IMR-90 (cell line): ENCODE data around the gene DYNC2H1. TPM values are rescaled to one million over a fixed set of nuclear protein-coding genes. Genes with fewer than 3 reads are reported as not detected.

Experiments used
- ATAC-seq: fragments of 200-7000 bp; cut with Tn5 transposase; 2 replicates; pipeline ENCODE4 v1.9.1; 2020; ENCODE audit warnings: low read depth, mild to moderate bottlenecking, moderate library complexity
- BruUV-seq: library from RNA; stranded (reverse); fragments of 400-500 nt; replicated peaks from 2 replicates; lab custom pipeline; 2021; lab: Mats Ljungman, UMichigan
- CTCF ChIA-PET: fragments of 300-600 bp; formaldehyde crosslinking; extraction: SDS; loops from one replicate; lab custom pipeline; 2021; ENCODE audit warnings: antibody characterized with exemption; lab: Yijun Ruan, JAX
- POLR2A ChIA-PET: fragments of 300-600 bp; sonication (Branson Sonifier 250); formaldehyde crosslinking; loops from one replicate; lab custom pipeline; 2022; ENCODE audit warnings: antibody characterized with exemption; ENCODE audit not compliant: unreplicated experiment; lab: Charles Lee
- DNase-seq: peaks from one replicate; pipeline ENCODE4 v3.0.0; 2013
- H2AFZ ChIP-seq: replicated peaks from 2 replicates; pipeline ENCODE3; 2013; ENCODE audit warnings: low read length, mild to moderate bottlenecking; ENCODE audit not compliant: poor library complexity
- H2AK5ac ChIP-seq: 2 replicates; pipeline ENCODE4 v1.6.1; 2013; ENCODE audit warnings: low read depth, low read length, inconsistent platforms
- H2AK9ac ChIP-seq: replicated peaks from 2 replicates; pipeline ENCODE3; 2013; ENCODE audit warnings: mild to moderate bottlenecking, low read depth, low read length, moderate library complexity; ENCODE audit not compliant: poor library complexity
- H2BK120ac ChIP-seq: 2 replicates; pipeline ENCODE4 v1.6.1; 2013; ENCODE audit warnings: low read depth, low read length, inconsistent platforms
- H2BK15ac ChIP-seq: 3 replicates; pipeline ENCODE4 v1.6.1; 2013; ENCODE audit warnings: low read depth, low read length, inconsistent platforms
- H2BK20ac ChIP-seq: 2 replicates; pipeline ENCODE4 v1.6.1; 2013; ENCODE audit warnings: low read depth, mild to moderate bottlenecking, inconsistent platforms, low read length, moderate library complexity
- H2BK5ac ChIP-seq: 2 replicates; pipeline ENCODE4 v1.6.1; 2013; ENCODE audit warnings: mild to moderate bottlenecking, low read depth, low read length, inconsistent platforms; ENCODE audit not compliant: poor library complexity, severe bottlenecking
- H3K14ac ChIP-seq: replicated peaks from 2 replicates; pipeline ENCODE4 v1.6.1; 2013; ENCODE audit warnings: low read depth, low read length, inconsistent platforms
- H3K18ac ChIP-seq: 2 replicates; pipeline ENCODE4 v1.6.1; 2013; ENCODE audit warnings: low read depth, low read length, control low read depth
- H3K23ac ChIP-seq: 2 replicates; pipeline ENCODE4 v1.6.1; 2013; ENCODE audit warnings: low read depth, low read length, inconsistent platforms
- H3K27ac ChIP-seq: 2 replicates; pipeline ENCODE4 v1.5.1; 2013; ENCODE audit warnings: mild to moderate bottlenecking, control low read depth, low read length; ENCODE audit not compliant: insufficient read depth
- H3K27me3 ChIP-seq: 2 replicates; pipeline ENCODE4 v1.6.1; 2013; ENCODE audit warnings: low read length; ENCODE audit not compliant: control insufficient read depth, insufficient read depth
- H3K36me3 ChIP-seq: 2 replicates; pipeline ENCODE4 v1.6.1; 2013; ENCODE audit warnings: low read length, mixed read lengths; ENCODE audit not compliant: control insufficient read depth, insufficient read depth
- H3K4ac ChIP-seq: 2 replicates; pipeline ENCODE4 v1.6.1; 2013; ENCODE audit warnings: low read depth, low read length, inconsistent platforms
- H3K4me1 ChIP-seq: 2 replicates; pipeline ENCODE4 v1.6.1; 2013; ENCODE audit warnings: low read length, mixed read lengths; ENCODE audit not compliant: control insufficient read depth, insufficient read depth
- H3K4me2 ChIP-seq: 2 replicates; pipeline ENCODE4 v1.6.1; 2013; ENCODE audit warnings: low read depth, mild to moderate bottlenecking, control low read depth, low read length, moderate library complexity
- H3K4me3 ChIP-seq: 2 replicates; pipeline ENCODE4 v1.5.1; 2013; ENCODE audit warnings: low read depth, mild to moderate bottlenecking, control low read depth, low read length, moderate library complexity; ENCODE audit not compliant: insufficient read depth
- H3K56ac ChIP-seq: 2 replicates; pipeline ENCODE4 v1.6.1; 2013; ENCODE audit warnings: low read length, inconsistent platforms; ENCODE audit not compliant: insufficient read depth; ENCODE audit errors: extremely low read depth
- H3K79me1 ChIP-seq, 2 experiments: 2 replicates each; pipeline ENCODE4 v1.6.1; 2013; ENCODE audit warnings: low read length in 2 of 2, inconsistent platforms in 1 of 2, low read depth in 1 of 2
- H3K9ac ChIP-seq: 2 replicates; pipeline ENCODE4 v1.6.1; 2013; ENCODE audit warnings: low read depth, low read length, control low read depth
- H3K9me1 ChIP-seq: 2 replicates; pipeline ENCODE4 v1.6.1; 2013; ENCODE audit warnings: low read length, inconsistent platforms; ENCODE audit not compliant: insufficient read depth
- H3K9me3 ChIP-seq: 2 replicates; pipeline ENCODE4 v1.6.1; 2013; ENCODE audit warnings: low read length; ENCODE audit not compliant: control insufficient read depth, insufficient read depth
- H4K20me1 ChIP-seq: 2 replicates; pipeline ENCODE4 v1.6.1; 2013; ENCODE audit warnings: low read length, inconsistent platforms; ENCODE audit not compliant: insufficient read depth
- H4K5ac ChIP-seq: 2 replicates; pipeline ENCODE4 v1.6.1; 2013; ENCODE audit warnings: mild to moderate bottlenecking, low read depth, low read length, control low read depth
- H4K8ac ChIP-seq, 2 experiments: 2 replicates each; pipeline ENCODE4 v1.6.1; 2013; ENCODE audit warnings: low read depth in 2 of 2, low read length in 2 of 2, control low read depth in 1 of 2, inconsistent platforms in 1 of 2
- H4K91ac ChIP-seq: 2 replicates; pipeline ENCODE4 v1.6.1; 2013; ENCODE audit warnings: low read depth, low read length, inconsistent platforms; ENCODE audit not compliant: insufficient read depth
- BHLHE40 ChIP-seq: fragments of 150-350 bp; IDR thresholded peaks from 2 replicates; pipeline ENCODE4 v1.6.1; 2016; ENCODE audit warnings: mild to moderate bottlenecking, low read depth, low read length
- CEBPB ChIP-seq: IDR thresholded peaks from 2 replicates; pipeline ENCODE4 v1.6.1; 2012; ENCODE audit warnings: low read depth, low read length, improper control_type of control experiment
- ELK1 ChIP-seq: fragments of 150-350 bp; IDR thresholded peaks from 2 replicates; pipeline ENCODE4 v1.6.1; 2016; ENCODE audit warnings: low read depth, mild to moderate bottlenecking, low read length, moderate library complexity, borderline replicate concordance
- FOS ChIP-seq: fragments of 150-350 bp; IDR thresholded peaks from 2 replicates; pipeline ENCODE4 v1.6.1; 2016; ENCODE audit warnings: low read depth, low read length
- MAFK ChIP-seq: IDR thresholded peaks from 2 replicates; pipeline ENCODE4 v1.6.1; 2012; ENCODE audit warnings: low read depth, low read length, improper control_type of control experiment
- MAZ ChIP-seq: IDR thresholded peaks from 2 replicates; pipeline ENCODE4 v1.6.1; 2012; ENCODE audit warnings: low read depth, mild to moderate bottlenecking, low read length, improper control_type of control experiment, moderate library complexity, borderline replicate concordance
- MXI1 ChIP-seq: IDR thresholded peaks from 2 replicates; pipeline ENCODE4 v1.6.1; 2012; ENCODE audit warnings: low read depth, mild to moderate bottlenecking, low read length, moderate library complexity, borderline replicate concordance
- RAD21 ChIP-seq: IDR thresholded peaks from 2 replicates; pipeline ENCODE4 v1.6.1; 2012; ENCODE audit warnings: low read length, improper control_type of control experiment
- RCOR1 ChIP-seq: IDR thresholded peaks from 2 replicates; pipeline ENCODE4 v1.6.1; 2012; ENCODE audit warnings: mild to moderate bottlenecking, low read length, improper control_type of control experiment; ENCODE audit not compliant: insufficient replicate concordance
- RFX5 ChIP-seq: IDR thresholded peaks from 2 replicates; pipeline ENCODE4 v1.8.0; 2012; ENCODE audit warnings: low read depth, mild to moderate bottlenecking, low read length, moderate library complexity
- USF2 ChIP-seq: fragments of 150-350 bp; IDR thresholded peaks from 2 replicates; pipeline ENCODE4 v1.6.1; 2017; ENCODE audit warnings: mild to moderate bottlenecking, antibody characterized with exemption, low read length, low read depth
- WGBS, 2 experiments: methylation state at CpG; one replicate each; pipeline versions ENCODE4 v1.1.5 to v1.1.7; 2013; ENCODE audit warnings: missing lambda C conversion rate in 2 of 2; ENCODE audit not compliant: insufficient read length in 1 of 2; ENCODE audit errors: extremely low coverage in 2 of 2; 5-methylcytosine and 5-hydroxymethylcytosine counted together
- dilution Hi-C: fragments of 300-500 bp; cut with HindIII; formaldehyde crosslinking; loops from one replicate; pipeline ENCODE4 v1.14.3; 2018; ENCODE audit warnings: low sequenced_read_pairs; ENCODE audit not compliant: unreplicated experiment
- in situ Hi-C: fragments of 300-500 bp; cut with MboI; formaldehyde crosslinking; loops from 3 replicates; pipeline ENCODE4 v1.14.3; 2019; ENCODE audit warnings: low sequenced_read_pairs, inconsistent platforms, mixed read lengths
- intact Hi-C: fragments of 100-400 bp; cut with micrococcal nuclease; formaldehyde crosslinking; loops from 2 replicates; pipeline ENCODE4 v1.10.0; 2022
- polyA plus RNA-seq, 3 experiments: library from polyadenylated mRNA; depleted of rRNA; stranded (reverse); fragments of >200 nt; gene quantifications; 2 replicates each; pipeline ENCODE4 v1.2.3, GENCODE V29; 2012; ENCODE audit warnings: low replicate concordance in 1 of 3
- total RNA-seq: library from RNA; depleted of rRNA; stranded (reverse); fragments of >200 nt; gene quantifications from 2 replicates; pipeline ENCODE4 v1.2.3, GENCODE V29; 2012
- TF ChIP-seq, protein P1 (sequence below): conservative IDR thresholded peaks from 2 replicates; pipeline ENCODE4 v1.5.1; 2012; ENCODE audit warnings: mild to moderate bottlenecking, low read depth, low read length, improper control_type of control experiment

The DYNC2H1 gene
- total and polyA plus RNA-seq, 2 of the 4 experiments (the other 2 are of a cell fraction), result 5.7 to 21.0 TPM

DNA sequence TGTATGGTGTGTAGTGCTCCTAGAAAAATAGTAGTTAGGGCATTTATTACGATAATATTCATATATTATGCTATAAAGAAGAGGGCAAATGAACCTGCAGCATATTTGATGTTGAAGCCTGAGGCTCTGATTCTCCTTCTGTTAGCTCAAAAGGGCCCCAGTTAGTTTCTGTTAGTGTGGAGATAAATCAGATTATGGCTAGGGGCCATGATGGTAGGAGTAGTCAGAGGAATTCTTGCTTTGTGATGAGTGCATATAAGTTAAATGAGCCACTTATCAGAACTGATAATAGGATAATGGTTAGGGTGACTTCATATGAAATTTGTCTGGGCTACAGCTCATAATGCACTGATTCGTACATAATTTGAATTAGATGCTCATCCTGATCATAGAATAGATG, 298.4 kb downstream of the DYNC2H1 start:
- Histone ChIP-seq H3K36me3 (no peaks in the 10 kb centered on the region), H3K4me2 (no peak overlapping the region), H4K5ac (no peak overlapping the region), H3K9me1 (no peaks in the 10 kb centered on the region), H3K4me3 (no peak overlapping the region), H3K23ac (no peak overlapping the region), H3K27ac (no peak overlapping the region), H3K9me3 (no peaks in the 10 kb centered on the region), H3K14ac (no peak overlapping the region), H3K27me3 (no peaks in the 10 kb centered on the region), H2AK5ac (no peak overlapping the region), H2BK15ac (no peak overlapping the region), H2BK120ac (no peak overlapping the region), H3K56ac (no peak overlapping the region), H4K20me1 (no peaks in the 10 kb centered on the region), H4K8ac (no peak overlapping the region), H3K4me1 (no peaks in the 10 kb centered on the region), H4K91ac (no peak overlapping the region), H3K4ac (no peak overlapping the region), H2AFZ (no peak overlapping the region), H2BK5ac (no peak overlapping the region), H2BK20ac (no peak overlapping the region), H3K9ac (no peak overlapping the region), H3K79me1 (no peaks in the 10 kb centered on the region), H3K18ac (no peak overlapping the region), H2AK9ac (no peak overlapping the region)
- WGBS, 2 experiments, result 100% methylated on average over 1 of the region's 2 CpGs; no CpG with 5 or more reads in 1 of the 2 experiments
- dilution Hi-C loops (no loop called here), in situ Hi-C loops (no loop called here), intact Hi-C loops (no loop called here)
- ChIA-PET CTCF (no interaction called here), POLR2A (no interaction called here)
- DNase-seq (no peak), ATAC-seq (no peak)
- BruUV-seq, result no TSS peak
- TF ChIP-seq BHLHE40, result no peak
- no peak for TF ChIP-seq MAZ
- no peak for TF ChIP-seq RCOR1
- no peak for TF ChIP-seq ELK1
- TF ChIP-seq, protein P1, sequence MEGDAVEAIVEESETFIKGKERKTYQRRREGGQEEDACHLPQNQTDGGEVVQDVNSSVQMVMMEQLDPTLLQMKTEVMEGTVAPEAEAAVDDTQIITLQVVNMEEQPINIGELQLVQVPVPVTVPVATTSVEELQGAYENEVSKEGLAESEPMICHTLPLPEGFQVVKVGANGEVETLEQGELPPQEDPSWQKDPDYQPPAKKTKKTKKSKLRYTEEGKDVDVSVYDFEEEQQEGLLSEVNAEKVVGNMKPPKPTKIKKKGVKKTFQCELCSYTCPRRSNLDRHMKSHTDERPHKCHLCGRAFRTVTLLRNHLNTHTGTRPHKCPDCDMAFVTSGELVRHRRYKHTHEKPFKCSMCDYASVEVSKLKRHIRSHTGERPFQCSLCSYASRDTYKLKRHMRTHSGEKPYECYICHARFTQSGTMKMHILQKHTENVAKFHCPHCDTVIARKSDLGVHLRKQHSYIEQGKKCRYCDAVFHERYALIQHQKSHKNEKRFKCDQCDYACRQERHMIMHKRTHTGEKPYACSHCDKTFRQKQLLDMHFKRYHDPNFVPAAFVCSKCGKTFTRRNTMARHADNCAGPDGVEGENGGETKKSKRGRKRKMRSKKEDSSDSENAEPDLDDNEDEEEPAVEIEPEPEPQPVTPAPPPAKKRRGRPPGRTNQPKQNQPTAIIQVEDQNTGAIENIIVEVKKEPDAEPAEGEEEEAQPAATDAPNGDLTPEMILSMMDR, result no peak
- no peak for TF ChIP-seq RFX5
- TF ChIP-seq MXI1, result no peak
- TF ChIP-seq RAD21, result no peak
- TF ChIP-seq FOS, result no peak
- no peak for TF ChIP-seq CEBPB
- no peak for TF ChIP-seq USF2
- no peak for TF ChIP-seq MAFK
